ENCODE results near the gene EIF4H.

DNA sequence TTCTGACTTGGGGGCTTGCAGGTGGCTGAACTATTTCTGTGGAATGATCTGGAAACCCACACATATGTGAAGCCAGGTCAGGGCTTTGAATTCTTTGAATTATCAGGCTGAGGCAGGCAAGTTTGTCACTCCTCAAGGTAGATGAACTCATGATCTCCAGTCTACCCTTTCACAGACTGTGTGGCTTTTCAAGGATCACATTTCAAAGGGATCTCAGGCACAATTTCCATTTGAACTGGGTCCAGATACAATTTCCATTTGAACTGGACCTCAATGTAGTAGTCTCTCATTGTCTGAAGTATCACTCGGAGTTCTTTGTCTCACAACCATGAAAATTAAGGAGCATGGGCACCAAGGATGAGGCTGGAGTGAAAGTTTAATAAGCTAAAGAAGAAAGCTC is 25.7 kb upstream of the EIF4H start:
- TF ChIP-seq, protein P1, sequence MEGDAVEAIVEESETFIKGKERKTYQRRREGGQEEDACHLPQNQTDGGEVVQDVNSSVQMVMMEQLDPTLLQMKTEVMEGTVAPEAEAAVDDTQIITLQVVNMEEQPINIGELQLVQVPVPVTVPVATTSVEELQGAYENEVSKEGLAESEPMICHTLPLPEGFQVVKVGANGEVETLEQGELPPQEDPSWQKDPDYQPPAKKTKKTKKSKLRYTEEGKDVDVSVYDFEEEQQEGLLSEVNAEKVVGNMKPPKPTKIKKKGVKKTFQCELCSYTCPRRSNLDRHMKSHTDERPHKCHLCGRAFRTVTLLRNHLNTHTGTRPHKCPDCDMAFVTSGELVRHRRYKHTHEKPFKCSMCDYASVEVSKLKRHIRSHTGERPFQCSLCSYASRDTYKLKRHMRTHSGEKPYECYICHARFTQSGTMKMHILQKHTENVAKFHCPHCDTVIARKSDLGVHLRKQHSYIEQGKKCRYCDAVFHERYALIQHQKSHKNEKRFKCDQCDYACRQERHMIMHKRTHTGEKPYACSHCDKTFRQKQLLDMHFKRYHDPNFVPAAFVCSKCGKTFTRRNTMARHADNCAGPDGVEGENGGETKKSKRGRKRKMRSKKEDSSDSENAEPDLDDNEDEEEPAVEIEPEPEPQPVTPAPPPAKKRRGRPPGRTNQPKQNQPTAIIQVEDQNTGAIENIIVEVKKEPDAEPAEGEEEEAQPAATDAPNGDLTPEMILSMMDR (IDR thresholded peaks at IDR 0.05 in 2 of 3, conservative IDR thresholded peaks at IDR 0.05 in 1 of 3; ENCODE audit: borderline replicate concordance in 1 of 3, insufficient read depth in 1 of 3, low read depth in 2 of 3, low read length in 2 of 3), result no peak
- TF ChIP-seq EZH2 (IDR thresholded peaks at IDR 0.05) (no peak), TCF7L2 (IDR thresholded peaks at IDR 0.05; ENCODE audit: borderline replicate concordance, extremely low read depth, insufficient read depth, insufficient read length) (peak; percentile 69), POLR2A (IDR thresholded peaks at IDR 0.05; ENCODE audit: borderline replicate concordance, extremely low read depth, insufficient read depth, insufficient read length) (no peak), SP1 (IDR thresholded peaks at IDR 0.05; ENCODE audit: low read depth) (no peak), RAD21 (IDR thresholded peaks at IDR 0.05; ENCODE audit: low read depth) (no peak), YY1 (IDR thresholded peaks at IDR 0.05; ENCODE audit: extremely low read depth, insufficient replicate concordance, low read depth, low read length) (no peak)
- TF ChIP-seq, protein P2, sequence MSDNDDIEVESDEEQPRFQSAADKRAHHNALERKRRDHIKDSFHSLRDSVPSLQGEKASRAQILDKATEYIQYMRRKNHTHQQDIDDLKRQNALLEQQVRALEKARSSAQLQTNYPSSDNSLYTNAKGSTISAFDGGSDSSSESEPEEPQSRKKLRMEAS (IDR thresholded peaks at IDR 0.05), result no peak
- TF ChIP-seq, protein P3, sequence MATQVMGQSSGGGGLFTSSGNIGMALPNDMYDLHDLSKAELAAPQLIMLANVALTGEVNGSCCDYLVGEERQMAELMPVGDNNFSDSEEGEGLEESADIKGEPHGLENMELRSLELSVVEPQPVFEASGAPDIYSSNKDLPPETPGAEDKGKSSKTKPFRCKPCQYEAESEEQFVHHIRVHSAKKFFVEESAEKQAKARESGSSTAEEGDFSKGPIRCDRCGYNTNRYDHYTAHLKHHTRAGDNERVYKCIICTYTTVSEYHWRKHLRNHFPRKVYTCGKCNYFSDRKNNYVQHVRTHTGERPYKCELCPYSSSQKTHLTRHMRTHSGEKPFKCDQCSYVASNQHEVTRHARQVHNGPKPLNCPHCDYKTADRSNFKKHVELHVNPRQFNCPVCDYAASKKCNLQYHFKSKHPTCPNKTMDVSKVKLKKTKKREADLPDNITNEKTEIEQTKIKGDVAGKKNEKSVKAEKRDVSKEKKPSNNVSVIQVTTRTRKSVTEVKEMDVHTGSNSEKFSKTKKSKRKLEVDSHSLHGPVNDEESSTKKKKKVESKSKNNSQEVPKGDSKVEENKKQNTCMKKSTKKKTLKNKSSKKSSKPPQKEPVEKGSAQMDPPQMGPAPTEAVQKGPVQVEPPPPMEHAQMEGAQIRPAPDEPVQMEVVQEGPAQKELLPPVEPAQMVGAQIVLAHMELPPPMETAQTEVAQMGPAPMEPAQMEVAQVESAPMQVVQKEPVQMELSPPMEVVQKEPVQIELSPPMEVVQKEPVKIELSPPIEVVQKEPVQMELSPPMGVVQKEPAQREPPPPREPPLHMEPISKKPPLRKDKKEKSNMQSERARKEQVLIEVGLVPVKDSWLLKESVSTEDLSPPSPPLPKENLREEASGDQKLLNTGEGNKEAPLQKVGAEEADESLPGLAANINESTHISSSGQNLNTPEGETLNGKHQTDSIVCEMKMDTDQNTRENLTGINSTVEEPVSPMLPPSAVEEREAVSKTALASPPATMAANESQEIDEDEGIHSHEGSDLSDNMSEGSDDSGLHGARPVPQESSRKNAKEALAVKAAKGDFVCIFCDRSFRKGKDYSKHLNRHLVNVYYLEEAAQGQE (IDR thresholded peaks at IDR 0.05; ENCODE audit: low read depth), result no peak

Data from HCT116 (cell line).